Measurements from ENCODE around the gene CNPY1. TPM values are rescaled to one million over a fixed set of nuclear protein-coding genes. Genes with fewer than 3 reads are reported as not detected.
"Not testable (repeated sequence)": the region's sequence is repeated elsewhere in the genome, so short reads cannot be mapped to it uniquely, and the experiment has no call there.

The CNPY1 gene
- total RNA-seq, 1 donor from 2014 or later, result not detected

DNA sequence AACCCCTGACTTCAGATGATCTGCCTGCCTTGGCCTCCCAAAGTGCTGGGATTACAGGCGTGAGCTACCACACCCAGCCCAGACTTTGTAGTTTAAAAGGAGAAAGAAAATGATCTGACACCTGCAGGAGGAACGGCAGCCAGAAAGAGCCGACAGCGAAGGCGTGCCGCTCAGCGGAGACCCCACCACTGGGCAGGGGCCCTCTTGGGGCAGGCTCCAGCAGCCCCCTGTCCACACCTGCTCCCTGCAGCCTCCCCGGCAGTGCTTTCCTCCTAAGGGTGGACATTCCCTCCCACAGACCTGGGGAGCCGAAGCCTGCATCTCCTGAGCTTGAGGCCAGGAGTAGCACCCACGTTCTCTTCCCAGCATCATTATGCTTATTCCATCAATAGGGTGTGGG lies 19.2 kb upstream of the CNPY1 start:
- H3K4me1 Mint-ChIP-seq (ENCODE audit: low read depth, unreplicated experiment), result no peaks in the 10 kb centered on the region
- peaks cover 2% of the 10 kb centered on the region for H3K9me3 Mint-ChIP-seq (ENCODE audit: unreplicated experiment)
- H3K27me3 Mint-ChIP-seq (ENCODE audit: unreplicated experiment), result no peaks in the 10 kb centered on the region
- no peak for DNase-seq
- H3K27ac Mint-ChIP-seq (ENCODE audit: unreplicated experiment), result no peak overlapping the region
- no peak for TF ChIP-seq CTCF (IDR thresholded peaks at IDR 0.05; ENCODE audit: partially characterized antibody, unreplicated experiment)
- no peaks in the 10 kb centered on the region for H3K36me3 Mint-ChIP-seq (ENCODE audit: unreplicated experiment)
- no peak overlapping the region for H3K4me3 Mint-ChIP-seq (ENCODE audit: unreplicated experiment)

GRCh38 chr7:155562976-155563375 lies 16.6 kb upstream of the CNPY1 start:
- not testable (repeated sequence) for H3K27ac Mint-ChIP-seq (ENCODE audit: unreplicated experiment); H3K4me1 Mint-ChIP-seq (ENCODE audit: low read depth, unreplicated experiment); H3K9me3 Mint-ChIP-seq (ENCODE audit: unreplicated experiment); H3K4me3 Mint-ChIP-seq (ENCODE audit: unreplicated experiment); DNase-seq; H3K27me3 Mint-ChIP-seq (ENCODE audit: unreplicated experiment); H3K36me3 Mint-ChIP-seq (ENCODE audit: unreplicated experiment)

- DNase-seq, result no peak
- Mint-ChIP-seq H3K36me3 (ENCODE audit: unreplicated experiment) (no peaks in the 10 kb centered on the region), H3K4me1 (ENCODE audit: low read depth, unreplicated experiment) (no peaks in the 10 kb centered on the region), H3K4me3 (ENCODE audit: unreplicated experiment) (no peak overlapping the region), H3K27me3 (ENCODE audit: unreplicated experiment) (no peaks in the 10 kb centered on the region), H3K27ac (ENCODE audit: unreplicated experiment) (no peak overlapping the region), H3K9me3 (ENCODE audit: unreplicated experiment) (peaks cover 2% of the 10 kb centered on the region)
- no peak for TF ChIP-seq CTCF (IDR thresholded peaks at IDR 0.05; ENCODE audit: partially characterized antibody, unreplicated experiment)
Measured at GRCh38 chr7:155562106-155562505, 15.7 kb upstream of the CNPY1 start.

- DNase-seq, result no peak
- H3K4me3 Mint-ChIP-seq (ENCODE audit: unreplicated experiment), result no peak overlapping the region
- no peaks in the 10 kb centered on the region for H3K36me3 Mint-ChIP-seq (ENCODE audit: unreplicated experiment)
- no peak overlapping the region for H3K27ac Mint-ChIP-seq (ENCODE audit: unreplicated experiment)
- H3K27me3 Mint-ChIP-seq (ENCODE audit: unreplicated experiment), result no peaks in the 10 kb centered on the region
- H3K9me3 Mint-ChIP-seq (ENCODE audit: unreplicated experiment), result no peaks in the 10 kb centered on the region
- TF ChIP-seq CTCF (IDR thresholded peaks at IDR 0.05; ENCODE audit: partially characterized antibody, unreplicated experiment), result no peak
- H3K4me1 Mint-ChIP-seq (ENCODE audit: low read depth, unreplicated experiment), result no peaks in the 10 kb centered on the region
Measured at GRCh38 chr7:155560982-155561686, 14.8 kb upstream of the CNPY1 start.

GRCh38 chr7:155560196-155560885 lies 14.0 kb upstream of the CNPY1 start:
- Mint-ChIP-seq H3K9me3 (ENCODE audit: unreplicated experiment) (no peaks in the 10 kb centered on the region), H3K27me3 (ENCODE audit: unreplicated experiment) (no peaks in the 10 kb centered on the region), H3K27ac (ENCODE audit: unreplicated experiment) (no peak overlapping the region), H3K4me1 (ENCODE audit: low read depth, unreplicated experiment) (no peaks in the 10 kb centered on the region), H3K4me3 (ENCODE audit: unreplicated experiment) (no peak overlapping the region), H3K36me3 (ENCODE audit: unreplicated experiment) (no peaks in the 10 kb centered on the region)
- no peak for DNase-seq
- no peak for TF ChIP-seq CTCF (IDR thresholded peaks at IDR 0.05; ENCODE audit: partially characterized antibody, unreplicated experiment)
